ENCODE measurements around the gene COG6.
A peak's percentile ranks its signal among the peaks of the same experiment; 100 is the strongest.

The COG6 gene

DNA sequence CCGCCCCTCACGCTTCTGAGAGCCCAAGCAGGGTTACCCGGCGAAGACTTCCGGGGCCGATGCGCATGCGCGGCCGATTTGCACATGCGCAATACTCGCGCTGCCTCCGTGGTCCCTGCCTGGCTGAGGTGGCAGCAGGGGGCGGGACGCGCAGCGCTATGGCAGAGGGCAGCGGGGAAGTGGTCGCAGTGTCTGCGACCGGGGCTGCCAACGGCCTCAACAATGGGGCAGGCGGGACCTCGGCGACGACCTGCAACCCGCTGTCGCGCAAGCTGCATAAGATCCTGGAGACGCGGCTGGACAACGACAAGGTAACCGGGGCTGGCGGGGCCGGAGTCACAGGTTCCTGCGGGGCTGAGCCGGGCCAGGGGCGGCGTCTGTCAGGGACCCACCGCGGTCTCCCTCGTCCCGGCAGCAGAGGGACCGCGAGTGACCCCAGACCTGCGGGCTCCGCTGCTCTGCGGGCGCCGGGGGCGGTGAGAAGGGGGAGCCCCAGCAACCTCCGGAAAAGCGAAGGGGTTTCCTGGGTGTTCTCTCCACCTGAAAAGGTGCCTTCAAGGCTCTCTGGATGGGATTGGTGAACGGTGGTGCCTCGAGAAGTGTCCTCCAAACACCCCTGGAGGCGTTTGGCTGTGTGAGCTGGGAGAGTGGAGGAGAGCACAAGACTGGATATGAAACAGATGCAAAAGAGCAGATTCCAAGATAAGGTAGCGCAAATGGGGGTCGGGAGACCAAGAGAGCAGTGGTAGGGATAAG lies at the start of gene COG6:
TSS of gene COG6 (plus strand) at position 94 of the 756 bp plus-strand sequence. CDS start at position 159, 65 bp downstream.
- peak; percentile 98 for DNase-seq

DNA sequence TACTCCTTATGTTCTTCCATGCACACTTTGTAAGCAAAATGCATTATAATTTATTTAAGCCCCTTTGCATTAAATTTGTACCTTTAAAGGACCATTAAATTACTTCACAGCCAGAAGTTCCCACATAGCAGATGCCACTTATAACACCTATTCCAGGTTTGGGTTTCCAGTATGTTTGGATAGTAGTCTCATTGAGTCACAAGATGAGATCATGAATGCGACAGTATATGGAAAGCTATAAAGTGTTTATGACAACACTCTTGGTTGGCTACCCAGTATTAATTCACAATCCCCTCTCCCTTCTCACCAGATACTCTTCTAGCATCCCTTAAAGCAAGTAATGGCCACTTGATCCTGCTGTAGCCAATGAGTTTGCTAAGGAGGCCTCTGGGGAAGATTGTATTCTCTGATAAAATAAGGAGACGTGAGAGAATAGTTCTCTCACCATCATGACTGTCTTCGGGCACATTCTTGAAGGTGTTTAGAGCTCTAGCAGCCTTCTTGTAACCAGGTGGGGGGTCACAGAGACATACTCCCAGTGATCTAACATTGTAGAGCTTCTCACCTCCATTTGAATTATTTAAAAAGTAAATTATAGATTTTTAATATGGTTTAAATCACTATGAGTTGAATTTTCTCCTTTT lies 49.7 kb upstream of the COG6 start:
- no peak for DNase-seq

DNA sequence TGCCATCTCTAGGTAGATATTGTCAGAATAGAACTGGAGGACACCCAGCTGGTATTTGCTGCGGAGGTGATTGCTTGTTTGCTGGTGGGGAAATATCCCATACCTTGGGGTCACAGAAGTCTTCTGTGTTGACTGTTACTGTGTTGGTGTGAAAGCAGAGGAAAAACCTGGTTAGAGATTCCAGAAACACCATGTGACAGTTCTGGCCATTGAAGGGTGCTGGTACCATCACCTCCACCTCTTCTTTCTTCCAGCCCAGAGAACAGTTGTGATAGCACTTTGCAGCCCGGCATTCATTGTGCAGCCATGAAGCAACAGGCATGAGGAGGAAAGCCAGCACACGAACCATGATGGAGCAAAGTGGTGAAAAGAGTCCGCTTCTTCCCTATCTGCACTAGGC lies 47.6 kb upstream of the COG6 start:
- DNase-seq = no peak

DNA sequence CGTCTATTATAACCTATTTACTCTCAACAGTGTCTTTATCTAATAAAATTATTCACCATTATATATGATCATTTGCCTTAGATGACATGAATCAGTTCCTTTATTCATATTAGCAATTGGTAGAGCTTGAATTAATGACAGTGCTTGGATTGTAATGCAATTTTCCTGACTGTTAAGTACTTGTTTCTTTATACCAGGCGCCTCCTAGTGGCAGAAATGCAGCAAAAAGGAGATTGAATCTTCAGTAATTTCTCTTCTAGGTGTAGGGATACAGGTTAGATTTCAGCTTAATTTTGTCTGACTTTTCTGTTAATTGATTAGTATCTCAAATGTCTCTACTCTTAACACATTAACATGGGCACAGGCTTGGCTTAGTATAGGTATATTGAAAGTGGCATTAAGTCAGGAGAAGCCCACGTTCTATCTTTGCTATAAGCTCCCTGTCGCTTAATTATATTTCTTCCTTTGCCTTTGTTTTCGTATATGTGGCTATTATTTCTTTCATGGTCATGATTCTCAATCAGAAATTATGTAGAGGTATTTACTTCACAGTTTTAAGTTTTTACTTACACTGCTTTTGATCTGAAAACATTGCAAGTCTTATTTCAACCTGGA lies 43.3 kb upstream of the COG6 start:
- peak; percentile 40 for DNase-seq

DNA sequence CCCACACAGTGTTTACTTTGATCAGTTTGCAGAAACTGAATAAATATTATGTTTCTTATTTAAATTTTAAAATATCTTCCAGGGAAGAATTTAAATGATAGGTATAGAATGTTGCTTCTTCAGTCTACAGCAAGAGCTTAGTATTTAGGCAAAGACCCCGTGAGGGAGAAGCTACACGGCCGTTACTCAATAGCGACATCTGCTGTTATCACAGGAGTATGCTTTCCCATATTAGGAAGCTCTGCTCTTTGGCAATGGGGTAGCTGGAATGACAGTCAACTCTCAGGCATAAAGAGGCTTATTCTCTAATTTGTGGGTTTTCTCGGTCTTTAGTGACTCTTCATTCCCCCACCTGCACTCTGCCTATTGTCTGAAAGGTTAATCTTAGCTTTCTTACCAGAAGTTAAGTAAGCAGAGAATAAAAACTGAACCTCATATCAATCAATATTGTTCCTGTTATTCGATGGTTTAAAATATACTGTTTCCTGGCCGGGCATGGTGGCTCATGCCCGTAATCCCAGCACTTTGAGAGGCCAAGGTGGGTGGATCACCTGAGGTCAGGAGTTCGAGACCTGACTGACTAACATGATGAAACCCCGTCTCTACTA lies 39.3 kb upstream of the COG6 start:
- no peak for DNase-seq

DNA sequence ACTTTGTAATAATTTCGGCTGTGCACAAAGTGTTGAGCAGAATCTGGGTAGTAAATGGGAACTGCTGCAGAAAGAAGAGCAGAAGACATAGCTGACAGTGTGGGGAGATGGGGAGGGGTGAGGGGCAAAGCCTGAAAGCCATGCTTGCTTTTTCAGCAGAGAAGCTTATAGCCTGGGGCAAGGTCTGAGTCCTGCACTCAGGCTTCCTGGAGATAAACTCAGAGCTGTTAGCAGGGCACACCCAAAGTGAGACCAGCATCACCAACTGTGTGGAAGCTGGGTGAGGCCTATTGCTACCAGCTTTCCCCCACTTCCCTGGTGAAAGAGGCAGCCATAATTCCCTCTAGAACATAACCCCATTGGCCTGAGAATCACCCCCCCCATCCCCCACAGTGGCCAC lies 36.9 kb upstream of the COG6 start:
- DNase-seq = no peak

DNA sequence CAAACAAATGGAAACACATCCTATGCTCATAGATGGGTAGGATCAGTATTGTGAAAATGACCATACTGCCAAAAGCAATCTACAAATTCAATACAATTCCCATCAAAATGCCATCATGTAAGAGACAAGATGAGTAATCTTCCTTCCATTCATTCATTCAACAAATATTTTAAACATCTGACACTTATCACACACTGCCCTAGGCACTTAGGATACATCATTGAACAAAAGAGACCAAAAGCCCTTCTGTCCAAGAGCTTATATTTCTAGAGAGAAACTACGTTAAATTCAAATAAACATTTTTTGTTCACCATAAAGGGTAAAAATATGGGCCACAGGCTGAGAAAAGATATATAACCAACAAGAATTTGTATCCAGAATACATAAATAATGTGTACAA lies 32.0 kb upstream of the COG6 start:
- DNase-seq = no peak

DNA sequence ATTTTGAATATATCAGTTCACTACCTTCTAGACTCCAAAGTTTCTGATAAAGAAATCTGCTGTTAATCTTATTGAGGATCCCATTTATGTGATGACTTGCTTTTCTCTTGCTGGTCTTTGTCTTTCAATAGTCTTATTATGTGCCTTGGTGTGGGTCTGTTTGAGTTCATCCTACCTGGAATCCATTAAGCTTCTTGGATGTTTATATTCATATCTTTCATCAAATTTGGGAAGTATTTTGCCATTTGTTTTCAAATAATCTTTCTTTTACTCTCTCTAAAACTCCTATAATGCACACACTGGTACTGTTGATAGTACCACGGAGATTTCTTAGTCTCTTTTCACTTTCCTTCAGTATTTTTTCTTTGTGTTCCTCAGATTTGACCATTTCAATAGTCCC lies 24.2 kb upstream of the COG6 start:
- DNase-seq = no peak

DNA sequence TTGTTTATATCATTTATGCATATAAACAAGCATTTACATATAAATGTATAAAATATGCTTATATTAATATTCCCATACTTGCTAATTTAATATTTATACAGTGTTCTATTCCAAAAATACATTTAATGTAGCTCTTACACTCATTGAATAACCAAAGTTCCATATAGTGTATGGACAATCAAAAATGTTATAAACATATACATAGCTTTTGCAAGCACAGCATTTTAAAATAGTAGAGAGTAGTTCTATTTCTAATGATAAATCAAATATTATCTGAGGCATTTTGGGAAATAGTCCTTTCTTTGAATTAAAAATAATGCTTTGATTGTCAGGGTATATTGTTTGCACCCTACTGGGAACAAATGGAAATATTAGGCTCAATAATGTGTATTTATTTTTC lies 22.5 kb upstream of the COG6 start:
- no peak for DNase-seq

DNA sequence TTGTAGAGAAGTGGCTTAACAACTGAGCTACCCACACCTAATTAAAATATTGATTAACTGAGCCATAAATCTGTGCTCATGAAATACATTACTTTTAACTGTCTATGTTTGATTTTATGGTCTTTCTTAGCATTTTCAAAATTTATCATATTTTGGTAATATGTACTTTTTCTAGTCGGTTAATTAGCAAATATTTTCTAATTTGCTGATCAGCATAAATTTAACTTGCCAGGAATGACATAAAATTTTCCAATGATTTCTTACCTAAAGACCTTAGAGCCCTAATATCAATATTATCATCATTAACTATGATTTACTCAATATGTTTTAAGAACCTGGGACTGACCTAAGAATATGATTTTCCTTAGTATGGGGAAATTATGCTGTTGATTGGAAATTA lies 19.9 kb upstream of the COG6 start:
- no peak for DNase-seq

DNA sequence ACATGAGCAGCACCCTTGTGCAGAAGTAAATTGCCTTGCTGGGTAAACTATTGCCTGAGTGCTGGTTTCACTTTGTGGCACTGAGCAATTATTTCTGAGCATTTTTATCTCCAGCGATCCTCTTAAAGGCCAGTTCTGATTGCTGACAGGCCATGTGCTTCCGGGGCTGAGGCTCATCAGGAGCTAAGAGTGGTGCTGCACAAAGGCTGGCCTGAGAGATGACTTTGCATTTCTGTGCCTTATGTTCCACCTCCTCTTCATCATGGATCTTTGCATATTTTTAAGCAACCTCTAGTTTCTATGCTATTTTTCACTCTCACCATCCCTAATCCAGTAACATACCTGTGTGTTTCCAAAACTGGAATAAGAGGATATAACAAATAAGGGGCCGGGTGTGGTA lies 17.6 kb upstream of the COG6 start:
- no peak for DNase-seq

DNA sequence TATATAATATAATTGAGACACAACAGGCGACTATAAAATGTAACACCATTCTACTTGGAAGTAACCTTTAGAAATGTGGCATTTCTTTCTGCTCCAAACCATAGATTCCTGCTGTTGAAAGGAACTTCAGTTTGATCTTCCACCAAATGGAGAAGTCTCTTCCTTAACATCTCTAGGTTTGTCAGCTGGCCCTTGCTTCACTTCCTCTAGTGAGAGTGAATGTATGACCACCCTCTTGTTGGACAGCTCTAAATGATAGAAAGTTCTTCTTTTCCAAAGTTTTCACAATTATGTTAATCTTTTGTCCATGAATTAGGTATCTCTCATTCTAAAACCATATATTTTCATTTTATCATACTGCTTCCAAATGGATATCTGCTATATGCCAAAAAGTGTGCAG lies 13.8 kb upstream of the COG6 start:
- no peak for DNase-seq

DNA sequence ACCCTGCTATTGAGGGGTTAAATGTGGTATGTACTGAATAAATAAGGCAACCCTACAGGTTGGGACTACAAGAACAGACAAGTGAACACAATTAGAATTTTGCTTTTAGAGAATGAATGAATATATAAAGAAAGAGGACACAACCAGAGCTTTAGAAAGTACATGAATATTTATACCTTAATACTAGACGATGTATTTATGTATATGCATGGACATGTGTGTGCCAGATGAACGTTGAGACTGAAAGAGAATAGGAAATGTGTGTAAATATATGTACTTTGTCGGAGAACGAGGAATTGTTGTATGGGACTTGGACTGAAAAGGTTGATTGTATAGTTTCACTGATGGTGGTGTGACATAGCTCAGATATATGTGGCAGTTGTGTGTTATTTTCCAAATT lies 9.3 kb upstream of the COG6 start:
- DNase-seq = no peak

DNA sequence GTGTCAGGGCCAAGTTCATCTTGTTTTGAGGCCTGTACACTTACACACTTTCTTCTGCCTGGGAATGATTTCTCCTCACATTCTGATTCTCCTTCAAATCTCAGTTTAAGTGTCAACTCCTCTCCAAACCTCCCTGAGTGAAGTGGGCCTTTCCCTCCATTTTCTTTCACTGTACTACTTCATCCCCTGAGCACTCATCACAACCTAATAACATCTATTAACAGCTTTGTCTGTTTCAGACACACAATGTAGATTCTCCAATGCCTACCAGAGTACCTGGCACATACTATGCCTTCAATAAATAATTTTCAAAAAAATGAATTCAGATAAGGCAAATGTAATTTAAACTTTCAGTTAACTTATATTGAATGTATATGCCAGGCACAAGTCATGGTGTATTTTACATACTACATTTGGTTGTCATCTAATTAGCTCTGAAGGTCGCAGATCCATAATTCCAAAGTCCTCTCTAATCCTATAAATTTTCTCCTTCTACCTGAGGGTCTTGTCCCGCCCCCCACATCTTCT lies 357 bp upstream of the COG6 start:
- no peak for DNase-seq

DNA sequence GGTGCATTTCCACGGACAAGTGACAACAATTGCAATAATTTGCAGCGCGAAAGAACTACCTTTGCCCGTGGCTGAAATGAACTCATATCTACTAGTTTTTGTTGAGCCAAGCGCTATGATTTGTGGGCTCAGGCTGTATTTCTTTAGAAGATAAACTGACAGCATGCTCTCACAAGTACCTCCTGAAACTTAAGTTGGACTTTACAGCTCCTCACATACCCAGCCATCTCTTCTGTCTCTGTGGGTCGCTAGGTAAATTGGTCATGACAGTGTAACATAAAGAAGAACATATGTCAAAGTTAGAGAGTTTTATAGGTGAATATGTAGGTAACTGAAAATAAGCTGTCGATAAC lies 839 bp downstream of the COG6 start:
- no peak for DNase-seq

DNA sequence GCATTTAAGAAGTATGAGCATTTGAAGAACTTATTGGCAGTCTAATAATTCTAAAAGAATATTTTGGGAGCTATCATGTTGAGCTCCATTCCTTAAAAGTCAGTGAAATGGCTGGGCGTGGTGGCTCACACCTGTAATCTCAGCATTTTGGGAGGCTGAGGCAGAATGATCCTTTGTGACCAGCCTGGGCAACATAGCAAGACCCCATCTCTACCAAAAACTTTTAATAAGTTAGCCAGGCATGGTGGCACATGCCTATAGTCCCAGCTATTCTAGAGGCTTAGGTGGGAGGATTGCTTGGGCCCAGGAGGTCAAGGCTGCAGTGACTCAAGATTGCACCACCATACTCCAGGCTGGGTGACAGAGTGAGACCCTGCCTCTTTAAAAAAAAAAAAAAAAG lies 8.0 kb downstream of the COG6 start:
- DNase-seq = no peak

DNA sequence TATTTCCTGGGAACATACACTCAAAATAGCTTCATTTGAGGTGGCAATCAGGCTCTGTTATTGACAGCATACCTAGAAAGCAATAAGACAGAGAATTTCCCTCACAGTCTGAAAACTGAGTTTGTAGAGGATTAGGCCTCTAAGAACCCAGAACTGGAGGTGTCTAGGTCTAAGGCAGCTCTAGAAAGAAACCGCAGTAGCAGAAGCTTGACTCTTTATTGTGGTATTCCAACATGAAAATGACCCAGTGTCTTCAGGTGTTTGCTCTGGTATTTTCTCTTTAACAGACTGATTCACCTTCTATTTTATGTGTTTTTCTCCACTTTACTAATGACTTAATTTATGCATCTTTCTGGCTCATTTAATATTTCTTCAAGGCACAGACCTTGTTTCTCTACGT lies 8.5 kb downstream of the COG6 start:
- DNase-seq = no peak

DNA sequence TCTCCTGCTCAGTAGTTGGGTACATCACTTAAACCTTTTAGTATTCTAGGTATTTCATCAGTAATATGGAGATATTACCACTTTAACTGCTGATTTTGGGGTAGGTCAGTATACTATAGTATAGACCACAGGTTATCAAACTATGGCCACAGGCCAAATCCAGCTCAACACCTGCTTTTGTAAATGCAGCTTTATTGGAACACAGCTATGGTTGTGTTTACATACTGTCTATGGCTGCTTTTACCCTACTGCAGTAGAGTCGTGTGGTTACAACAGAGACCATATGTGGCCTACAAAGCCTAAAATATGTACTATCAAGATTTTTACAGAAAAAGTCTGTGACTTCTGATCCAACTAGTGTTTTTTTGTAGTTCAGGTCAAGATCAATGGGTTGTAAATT lies 10.3 kb downstream of the COG6 start:
- no peak for DNase-seq

DNA sequence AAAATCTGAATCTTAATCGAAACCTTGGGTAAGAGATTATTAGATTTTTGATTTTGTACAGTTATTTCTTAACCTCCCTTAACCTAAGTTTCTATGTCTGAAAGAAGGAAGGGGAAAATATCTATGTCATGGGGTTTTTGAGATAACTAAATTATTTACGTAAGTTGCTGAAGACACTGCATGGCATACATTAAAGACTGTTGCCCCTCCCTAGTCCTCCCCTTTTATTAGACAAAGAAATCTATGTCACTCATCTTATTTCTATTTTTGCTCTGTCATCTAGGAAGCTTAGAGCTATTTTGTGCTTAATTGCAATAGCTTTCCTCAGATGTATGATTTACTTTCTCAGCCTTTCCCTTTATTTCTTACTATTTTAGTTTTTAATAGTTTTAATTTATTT lies 15.0 kb downstream of the COG6 start:
- DNase-seq = no peak

DNA sequence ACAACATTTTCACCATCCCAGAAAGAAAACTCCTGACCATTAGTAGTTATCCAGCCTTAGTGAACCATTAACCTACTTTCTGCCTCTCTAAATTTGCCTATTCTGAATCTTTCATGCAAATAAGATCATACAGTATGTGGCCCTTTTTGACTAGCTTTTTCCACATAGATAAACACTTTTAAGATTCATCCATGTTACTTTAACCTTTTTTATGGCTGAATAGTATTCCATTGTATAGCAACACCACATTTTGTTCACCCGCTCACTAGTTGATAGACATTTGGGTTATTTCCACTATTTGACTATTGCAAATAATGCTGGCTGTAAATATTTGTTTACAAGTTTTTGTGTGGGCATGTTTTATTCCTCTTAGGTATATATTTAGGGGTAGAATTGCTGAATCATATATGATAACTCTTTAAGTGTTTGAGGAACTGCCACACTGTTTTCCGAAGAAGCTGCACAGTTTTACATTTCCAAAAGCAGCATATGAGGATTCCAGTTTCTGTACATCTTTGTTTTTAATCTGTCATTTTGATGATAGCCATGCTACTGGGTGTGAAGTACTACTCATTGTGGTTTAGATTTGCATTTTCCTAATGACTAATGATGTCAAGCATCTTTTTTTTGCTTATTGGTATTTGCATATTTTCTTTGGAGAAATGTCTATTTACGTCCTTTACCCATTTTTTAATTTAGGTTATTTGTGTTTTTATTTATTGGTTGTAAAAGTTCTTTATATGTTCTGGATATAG lies 17.1 kb downstream of the COG6 start:
- no peak for DNase-seq

DNA sequence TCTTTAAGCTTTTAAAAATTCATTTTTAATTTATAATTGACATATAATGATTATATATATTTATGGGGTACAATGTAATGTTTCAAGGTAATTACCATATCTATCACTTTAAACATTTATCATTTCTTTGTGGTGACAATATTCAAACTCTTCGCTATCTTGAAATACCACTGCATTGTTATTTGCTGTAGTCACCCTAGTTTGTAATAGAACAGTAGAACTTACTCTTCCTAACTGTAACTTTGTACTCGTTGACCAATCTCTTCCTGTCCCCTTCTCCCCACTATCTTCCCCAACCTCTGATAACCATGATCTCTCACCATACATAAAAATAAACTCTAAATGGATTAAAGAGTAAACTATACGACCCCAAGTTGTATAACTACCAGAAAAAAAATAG lies 20.4 kb downstream of the COG6 start:
- no peak for DNase-seq

DNA sequence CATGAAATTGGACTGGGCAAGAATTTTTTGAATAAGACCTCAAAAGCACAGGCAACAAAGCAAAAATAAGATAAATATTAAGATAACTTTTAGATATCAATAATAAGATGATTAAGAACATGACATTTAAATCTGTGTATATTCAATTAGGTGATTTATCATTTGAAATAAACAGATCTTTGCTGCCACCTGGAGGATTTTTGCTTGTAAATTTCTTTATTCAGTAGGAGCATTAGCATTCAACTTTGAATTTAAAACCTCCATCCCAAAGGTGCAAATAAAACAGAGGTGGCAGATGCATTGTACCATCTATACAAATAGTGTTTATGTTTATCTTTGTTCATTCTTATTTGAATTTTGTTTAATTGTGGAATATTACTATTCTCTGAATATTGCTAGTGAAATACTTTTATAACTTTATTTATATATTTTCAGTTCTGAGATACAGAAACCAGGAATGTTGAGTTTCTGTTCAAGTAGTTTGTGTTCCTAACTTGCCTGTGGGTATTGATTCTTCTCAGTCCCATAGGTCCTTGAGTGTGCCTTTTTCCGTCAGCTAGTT lies 20.9 kb downstream of the COG6 start:
- no peak for DNase-seq

DNA sequence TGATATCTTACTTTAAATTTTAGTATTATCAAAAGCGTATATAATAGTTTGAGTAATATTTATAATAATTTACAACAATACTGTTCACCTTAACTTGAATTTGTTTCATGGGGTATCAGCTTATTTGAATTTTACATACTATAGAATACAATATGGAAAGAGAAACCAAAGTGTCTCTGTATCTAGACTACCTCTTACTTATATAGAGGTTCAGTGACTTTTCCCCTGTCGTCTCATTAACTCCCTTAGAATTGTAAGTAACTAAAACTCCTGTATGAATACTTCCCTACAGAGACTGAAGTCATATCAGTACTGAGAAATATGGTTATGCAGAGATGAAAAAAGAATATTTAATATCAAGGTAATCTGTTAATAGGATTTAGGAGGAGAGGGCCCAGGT lies 26.8 kb downstream of the COG6 start:
- no peak for DNase-seq

All from activated CD4-positive, CD25-positive, alpha-beta regulatory T cell treated with anti-CD3 and anti-CD28 coated beads, Interleukin-2, amount 50 U/mL, for 72 hours (primary cell).